SKM-1 (cell line): ENCODE results near the gene ARFGAP3.

ENCODE experiments used
- DNase-seq: peaks from one replicate; lab custom pipeline; 2025; ENCODE audit not compliant: unreplicated experiment; lab: John Stamatoyannopoulos, UW

ARFGAP3 gene

GRCh38 chr22:42884616-42885375 is 27.7 kb upstream of the ARFGAP3 start:
- no peak for DNase-seq

- no peak for DNase-seq
Observed at GRCh38 chr22:42883970-42884369, 26.9 kb upstream of the ARFGAP3 start.

- no peak for DNase-seq
Observed at GRCh38 chr22:42883121-42883520, 26.0 kb upstream of the ARFGAP3 start.

DNA sequence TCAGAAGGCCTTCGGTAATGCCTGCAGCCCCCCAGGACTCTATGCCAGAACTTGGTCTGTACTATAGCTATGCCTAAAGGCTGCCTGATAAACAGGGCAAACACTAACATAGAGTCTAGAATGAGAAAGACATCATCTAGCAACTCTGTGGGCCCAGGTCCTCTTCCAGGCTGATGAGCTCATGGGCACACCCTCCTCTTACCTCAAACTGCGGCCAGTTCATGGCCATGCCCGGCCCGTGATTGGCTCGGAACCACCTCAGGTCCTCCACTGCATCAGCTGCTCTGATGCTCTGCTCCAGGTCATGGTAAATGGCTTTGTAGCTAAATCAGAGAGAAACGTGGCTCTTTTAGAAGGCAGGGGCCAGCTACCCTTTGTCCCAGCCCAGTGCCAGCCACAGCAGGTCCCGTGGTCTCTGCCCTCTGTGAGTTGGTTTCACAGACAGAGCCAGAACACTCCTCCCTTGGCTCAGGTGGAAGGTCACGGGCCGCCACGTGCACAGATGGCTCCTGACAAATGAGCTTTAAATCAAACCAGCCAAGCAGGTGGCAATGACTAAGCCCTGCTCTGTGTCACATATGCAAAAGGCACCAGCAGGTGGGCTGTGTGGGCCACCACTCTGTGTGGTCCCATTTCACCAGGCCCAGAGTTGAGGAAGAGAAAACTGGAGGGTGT is 25.0 kb upstream of the ARFGAP3 start:
- DNase-seq = no peak

- DNase-seq = no peak
Observed at GRCh38 chr22:42881298-42881697, 24.2 kb upstream of the ARFGAP3 start.

DNA sequence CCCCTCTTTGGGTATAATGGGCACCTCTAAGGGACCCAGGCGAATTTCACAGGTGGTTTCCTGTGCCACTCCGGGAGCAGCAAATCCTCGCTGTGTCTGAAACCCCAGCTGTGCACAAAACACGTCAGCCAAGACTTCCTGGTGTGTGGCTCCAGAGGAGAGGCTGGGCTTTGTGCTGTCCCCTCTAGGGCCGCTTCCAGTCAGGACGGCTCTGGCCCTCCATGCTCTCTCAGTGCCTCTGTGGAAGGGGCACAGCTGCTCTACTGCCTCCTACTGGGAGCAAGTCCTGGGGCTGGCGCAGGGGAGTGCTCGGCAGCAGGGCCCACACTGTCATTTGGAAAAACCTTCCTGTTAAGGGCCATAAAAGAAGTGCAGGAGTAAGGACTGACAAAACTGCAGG is 23.7 kb upstream of the ARFGAP3 start:
- DNase-seq = no peak

- no peak for DNase-seq
Observed at GRCh38 chr22:42879371-42880021, 22.4 kb upstream of the ARFGAP3 start.

- no peak for DNase-seq
Observed at GRCh38 chr22:42878561-42879305, 21.7 kb upstream of the ARFGAP3 start.

DNA sequence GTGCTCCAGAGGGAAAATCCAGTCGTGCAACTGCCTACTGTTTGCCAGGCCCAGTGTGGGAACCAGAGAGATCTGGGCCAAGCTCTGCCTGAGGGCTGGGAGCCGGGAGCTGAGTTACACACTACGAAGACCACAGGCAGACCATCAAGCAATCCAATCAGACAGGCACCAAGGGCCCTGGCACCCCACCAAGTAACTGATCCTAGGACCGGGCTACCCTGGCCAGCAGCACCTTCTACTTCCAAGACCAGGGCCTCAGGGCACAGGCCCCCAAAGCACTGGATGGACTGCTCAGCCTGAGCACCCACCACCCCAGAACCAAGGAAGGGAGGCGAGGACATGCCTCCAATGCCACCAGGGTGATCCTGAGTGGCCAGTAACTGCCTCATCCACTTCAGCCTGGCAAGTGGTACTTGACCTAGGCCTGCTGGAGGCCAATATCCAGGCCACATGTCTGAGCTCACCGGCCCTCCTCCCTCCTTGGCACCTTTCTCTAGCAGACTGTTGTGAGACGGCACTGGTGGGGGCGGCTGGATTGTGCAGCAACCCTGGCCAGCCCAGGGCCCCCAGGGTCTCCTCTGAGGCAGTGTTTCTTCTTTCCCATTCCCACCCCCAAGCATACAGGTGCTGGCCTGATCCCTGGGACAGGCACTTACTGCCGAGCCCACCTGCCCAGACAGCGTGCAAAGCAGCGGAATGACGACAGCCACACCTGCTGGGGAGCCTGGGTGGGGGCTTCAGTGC is 20.7 kb upstream of the ARFGAP3 start:
- DNase-seq = no peak

DNA sequence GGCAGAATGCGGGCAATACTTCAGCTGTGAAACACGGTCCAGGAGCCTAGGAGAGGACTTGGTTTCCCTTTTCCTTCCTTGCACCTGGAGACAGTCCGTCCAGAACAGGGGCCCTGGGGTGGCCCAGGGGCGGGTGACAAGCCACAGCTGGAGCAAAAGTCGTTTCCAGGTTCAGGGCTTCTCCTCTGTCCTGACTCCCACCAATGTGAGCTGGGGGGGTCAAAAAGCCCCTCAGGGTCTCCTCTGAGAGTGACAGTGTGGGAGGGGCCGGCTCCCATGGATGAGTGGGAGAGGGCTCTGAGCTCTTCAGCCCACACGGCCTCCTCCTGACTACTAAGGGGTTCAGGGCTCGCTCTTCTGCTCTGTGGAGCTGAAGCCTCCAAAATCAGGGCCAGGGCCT is 20.1 kb upstream of the ARFGAP3 start:
- no peak for DNase-seq

GRCh38 chr22:42876041-42876440 is 19.0 kb upstream of the ARFGAP3 start:
- DNase-seq = no peak

- no peak for DNase-seq
Observed at GRCh38 chr22:42874010-42874409, 16.9 kb upstream of the ARFGAP3 start.

- DNase-seq = no peak
Observed at GRCh38 chr22:42873356-42873755, 16.3 kb upstream of the ARFGAP3 start.

DNA sequence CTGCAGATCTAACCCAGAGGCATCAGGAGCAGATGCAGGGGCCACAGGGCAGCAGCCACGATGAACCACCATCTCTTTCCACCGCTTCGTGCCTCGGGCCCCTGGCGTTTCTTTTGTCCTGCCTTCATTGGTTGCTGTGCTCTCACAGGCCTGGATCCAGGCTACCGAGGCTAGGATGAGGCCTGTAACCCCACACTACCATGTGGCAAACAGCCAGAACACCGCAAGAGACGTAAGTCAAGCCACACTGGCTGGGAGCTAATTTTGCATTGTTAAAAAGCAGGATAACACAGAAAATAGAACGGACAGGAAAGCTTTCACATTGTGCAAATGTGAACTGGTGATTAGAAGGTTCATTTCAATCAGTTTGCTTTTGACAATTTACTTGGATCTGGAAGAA is 15.7 kb upstream of the ARFGAP3 start:
- DNase-seq = no peak

DNA sequence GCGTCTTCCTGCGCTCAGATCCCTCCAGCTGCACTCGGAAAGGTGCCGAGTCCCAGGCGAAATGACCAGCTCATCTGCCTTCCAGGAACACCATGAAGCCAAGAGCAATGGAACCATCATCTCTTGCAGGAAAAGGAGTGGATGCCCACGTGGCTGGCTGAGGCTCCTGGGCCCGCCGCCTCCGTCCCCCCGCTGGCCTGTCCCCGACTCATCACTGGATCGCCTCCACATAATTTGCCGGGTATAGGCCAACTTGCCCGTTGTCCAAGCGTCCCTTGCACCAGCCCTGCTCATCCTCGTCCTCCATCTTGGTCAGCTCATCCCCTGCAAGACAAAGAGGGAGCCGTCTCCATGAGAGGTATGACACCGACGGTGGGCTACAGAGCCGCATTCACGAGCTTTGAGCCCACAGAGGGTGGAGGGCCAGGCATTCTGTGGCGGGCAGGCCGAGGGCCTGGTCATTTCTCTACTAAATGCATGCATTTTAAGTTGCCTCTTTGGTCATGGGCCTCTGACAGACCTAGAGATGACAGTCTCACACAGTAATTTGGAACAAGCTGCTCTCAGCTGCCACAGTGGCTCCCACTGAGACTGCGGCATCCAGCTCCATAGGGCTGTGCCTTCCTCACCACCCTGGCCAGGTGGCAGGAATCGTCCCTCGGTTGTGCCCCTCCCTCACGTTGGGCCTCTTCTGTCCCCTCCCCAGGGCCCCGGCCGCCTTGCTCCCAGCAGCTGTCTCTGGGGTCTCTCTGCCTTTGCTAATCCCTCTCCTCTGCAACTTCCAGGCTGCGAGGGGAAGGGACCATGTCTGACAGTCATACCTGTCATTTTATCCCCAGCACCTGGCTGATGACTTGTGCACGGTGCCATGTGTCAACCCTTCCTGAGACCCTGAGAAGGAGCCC is 14.3 kb upstream of the ARFGAP3 start:
- no peak for DNase-seq

GRCh38 chr22:42869888-42870480 is 12.9 kb upstream of the ARFGAP3 start:
- DNase-seq = no peak

DNA sequence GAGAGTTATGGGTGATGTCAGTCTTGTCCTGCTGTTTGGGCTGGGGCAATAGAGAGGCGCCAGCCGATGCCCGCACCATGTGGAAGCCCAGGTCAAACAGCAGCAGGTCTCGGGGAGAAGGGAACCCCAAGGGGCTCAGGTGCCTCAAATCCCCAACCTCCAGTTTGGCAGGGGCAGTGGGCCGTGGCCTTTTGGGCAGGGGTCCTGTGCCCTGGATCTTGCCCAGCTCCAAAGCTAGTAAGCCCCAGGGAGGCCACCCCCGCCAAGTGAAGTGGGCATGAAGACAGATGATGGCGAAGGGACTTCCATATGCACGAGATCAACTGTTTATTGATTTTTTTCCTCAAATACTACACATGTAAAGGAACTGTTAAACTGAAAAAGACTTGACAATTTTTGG is 12.4 kb upstream of the ARFGAP3 start:
- no peak for DNase-seq

DNA sequence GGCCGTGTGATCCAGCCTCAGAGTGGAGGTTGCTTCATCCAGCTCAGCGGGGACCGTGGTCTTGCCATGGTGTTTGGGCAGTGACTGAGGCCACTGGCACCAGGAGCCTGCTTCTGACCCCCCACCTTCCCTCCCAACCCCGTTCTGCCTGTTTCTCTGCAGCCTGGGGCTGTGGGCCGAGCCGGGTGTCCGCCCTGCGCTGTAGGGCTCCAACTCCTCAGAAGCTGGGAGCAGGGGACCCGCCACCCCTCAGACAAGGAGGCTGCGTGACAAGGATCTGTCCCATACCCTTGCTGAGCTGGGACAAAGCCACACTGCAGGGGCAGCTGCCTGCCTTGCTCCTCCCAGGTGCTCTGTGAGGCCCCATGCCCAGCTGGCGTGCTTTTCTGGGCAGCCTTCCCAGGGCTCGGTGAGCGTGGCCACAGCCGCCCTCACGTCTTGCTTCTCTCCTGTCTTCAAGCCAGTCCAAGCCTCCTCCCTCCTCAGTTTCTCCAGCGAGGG is 11.7 kb upstream of the ARFGAP3 start:
- no peak for DNase-seq

DNA sequence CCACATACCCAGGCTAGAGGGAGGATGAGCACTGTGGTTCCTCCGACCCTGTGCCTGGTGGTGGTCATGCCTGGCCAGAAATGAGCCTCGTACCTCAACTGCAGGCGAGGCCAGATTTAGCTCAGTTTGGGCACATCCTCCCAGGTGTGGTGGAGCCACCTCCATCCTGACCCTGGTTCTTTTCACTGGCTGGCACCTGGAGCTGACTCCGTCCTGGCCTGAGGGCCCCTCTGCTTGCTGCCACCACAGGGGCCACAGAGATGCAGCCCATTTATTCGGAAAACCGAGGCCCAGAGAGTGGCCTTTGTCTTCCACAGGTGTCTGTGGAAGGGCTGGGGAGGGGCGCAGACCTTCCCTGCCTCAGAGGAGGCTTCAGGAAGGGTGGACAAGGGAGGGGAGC is 9.0 kb upstream of the ARFGAP3 start:
- no peak for DNase-seq
